HepG2 (cell line): ENCODE measurements around the gene MBD3. TPM values are rescaled to one million over a fixed set of nuclear protein-coding genes. Genes with fewer than 3 reads are reported as not detected.

Experiments used
- ATAC-seq: fragments of 200-7000 bp; cut with Tn5 transposase; 3 replicates; pipeline ENCODE4 v1.9.1; 2020; ENCODE audit warnings: mild to moderate bottlenecking, moderate library complexity
- BruUV-seq: library from RNA; stranded (reverse); fragments of 400-500 nt; replicated peaks from 2 replicates; lab custom pipeline; 2021; lab: Mats Ljungman, UMichigan
- CTCF ChIA-PET: fragments of 300-600 bp; formaldehyde crosslinking; extraction: SDS; loops from one replicate; lab custom pipeline; 2021; ENCODE audit warnings: low total read pairs, inconsistent platforms, low intra/inter-chr PET ratio; lab: Yijun Ruan, JAX
- POLR2A ChIA-PET: fragments of 350-600 bp; sonication (Branson Sonifier 250); formaldehyde crosslinking; loops from one replicate; lab custom pipeline; 2020; ENCODE audit warnings: antibody characterized with exemption, inconsistent platforms; lab: Yijun Ruan, JAX
- DNase-seq: peaks from one replicate; pipeline ENCODE4 v3.0.0-alpha.2; 2015; ENCODE audit warnings: low spot score
- FAIRE-seq: peaks from 3 replicates; lab custom pipeline; 2011; peaks lifted over from hg19 to GRCh38; lab: Jason Lieb, UNC
- H2AFZ ChIP-seq: one replicate; pipeline ENCODE4 v1.6.1; 2011; ENCODE audit warnings: low read length, inconsistent platforms
- H3K27ac ChIP-seq: fragments of 300-600 bp; 3 replicates; pipeline ENCODE4 v1.8.0; 2011; ENCODE audit warnings: mixed run types, mild to moderate bottlenecking, mixed read lengths, low read length, inconsistent platforms; ENCODE audit not compliant: insufficient read depth; ENCODE audit errors: extremely low read length
- H3K27me3 ChIP-seq, 2 experiments: fragments of 200-600 bp in 1 of 2; 2 replicates in 1 of 2; 3 replicates in 1 of 2; pipeline versions ENCODE4 v1.6.0 to v1.8.0; 2011; ENCODE audit warnings: low read length in 2 of 2, mild to moderate bottlenecking in 2 of 2, moderate library complexity in 2 of 2, inconsistent platforms in 1 of 2; ENCODE audit not compliant: insufficient read depth in 2 of 2, control insufficient read depth in 1 of 2
- H3K36me3 ChIP-seq, 2 experiments: fragments of 200-600 bp in 1 of 2; replicated peaks in 1 of 2; 2 replicates in 1 of 2; 3 replicates in 1 of 2; pipeline versions ENCODE4 v1.5.1 to v1.8.0; 2011; ENCODE audit warnings: low read length in 2 of 2, inconsistent platforms in 1 of 2; ENCODE audit not compliant: insufficient read depth in 2 of 2, control insufficient read depth in 1 of 2
- H3K4me1 ChIP-seq: 2 replicates; pipeline ENCODE4 v1.5.1; 2012; ENCODE audit warnings: low read length, inconsistent platforms; ENCODE audit not compliant: insufficient read depth
- H3K4me2 ChIP-seq: 2 replicates; pipeline ENCODE4 v1.6.0; 2011; ENCODE audit warnings: low read depth, low read length, inconsistent platforms
- H3K4me3 ChIP-seq, 3 experiments: fragments of 200-600 bp in 1 of 3; sonication (generic), shearing (Covaris generic) in 1 of 3; replicated peaks in 1 of 3; 2 replicates each; pipeline ENCODE4 v1.5.1; 2011 to 2016; ENCODE audit warnings: low read length in 3 of 3, inconsistent platforms in 2 of 3, low read depth in 2 of 3, mild to moderate bottlenecking in 2 of 3, control low read depth in 1 of 3, mixed read lengths in 1 of 3; ENCODE audit not compliant: insufficient read depth in 1 of 3
- H3K79me2 ChIP-seq: one replicate; pipeline ENCODE4 v1.6.1; 2011; ENCODE audit warnings: low read length, inconsistent platforms; ENCODE audit not compliant: insufficient read depth
- H3K9ac ChIP-seq: 2 replicates; pipeline ENCODE4 v1.6.0; 2011; ENCODE audit warnings: mild to moderate bottlenecking, low read depth, low read length, inconsistent platforms; ENCODE audit not compliant: insufficient read depth
- H3K9me3 ChIP-seq: 2 replicates; pipeline ENCODE4 v1.5.1; 2012; ENCODE audit warnings: mild to moderate bottlenecking, low read length
- H4K20me1 ChIP-seq: 2 replicates; pipeline ENCODE4 v1.6.0; 2011; ENCODE audit warnings: inconsistent platforms, mild to moderate bottlenecking, low read length, moderate library complexity; ENCODE audit not compliant: insufficient read depth
- AKAP8 ChIP-seq: sonication (generic); formaldehyde crosslinking; IDR thresholded peaks from 2 replicates; pipeline ENCODE4 v1.5.1; 2020; ENCODE audit warnings: mild to moderate bottlenecking, missing genetic modification reagents
- ARHGAP35 ChIP-seq: sonication (generic); formaldehyde crosslinking; IDR thresholded peaks from 2 replicates; pipeline ENCODE4 v1.9.0; 2022; ENCODE audit warnings: mild to moderate bottlenecking, inconsistent platforms, moderate library complexity, missing genetic modification reagents, borderline replicate concordance
- ATF5 ChIP-seq: sonication (generic); formaldehyde crosslinking; IDR thresholded peaks from 2 replicates; pipeline ENCODE4 v1.4.0; 2020; ENCODE audit warnings: mild to moderate bottlenecking, low read depth, missing genetic modification reagents
- CBX5 ChIP-seq: sonication (generic); formaldehyde crosslinking; IDR thresholded peaks from 2 replicates; pipeline ENCODE4 v1.4.0; 2020; ENCODE audit warnings: missing genetic modification reagents, borderline replicate concordance
- EED ChIP-seq: sonication (generic); formaldehyde crosslinking; IDR thresholded peaks from 2 replicates; pipeline ENCODE4 v1.5.0; 2020; ENCODE audit warnings: mild to moderate bottlenecking, missing genetic modification reagents
- HOXA3 ChIP-seq: sonication (generic); formaldehyde crosslinking; IDR thresholded peaks from 2 replicates; pipeline ENCODE4 v1.5.0; 2020; ENCODE audit warnings: missing genetic modification reagents
- MTF2 ChIP-seq: sonication (generic); formaldehyde crosslinking; IDR thresholded peaks from 2 replicates; pipeline ENCODE4 v1.5.0; 2020; ENCODE audit warnings: missing genetic modification reagents, borderline replicate concordance
- NCOR1 ChIP-seq: fragments of 200-600 bp; sonication (generic); IDR thresholded peaks from 2 replicates; pipeline ENCODE4 v1.7.0; 2017; ENCODE audit warnings: antibody characterized with exemption, low read length, borderline replicate concordance
- RNF219 ChIP-seq: sonication (generic); formaldehyde crosslinking; IDR thresholded peaks from 2 replicates; pipeline ENCODE4 v1.5.0; 2020; ENCODE audit warnings: mild to moderate bottlenecking, missing genetic modification reagents
- SIX4 ChIP-seq: sonication (generic); formaldehyde crosslinking; IDR thresholded peaks from 2 replicates; pipeline ENCODE4 v1.4.0; 2020; ENCODE audit warnings: missing genetic modification reagents
- SP2 ChIP-seq: sonication (generic); formaldehyde crosslinking; IDR thresholded peaks from 2 replicates; pipeline ENCODE4 v1.5.1; 2020; ENCODE audit warnings: mild to moderate bottlenecking, missing genetic modification reagents
- ZBTB7B ChIP-seq: sonication (generic); formaldehyde crosslinking; IDR thresholded peaks from 2 replicates; pipeline ENCODE4 v1.4.0; 2020; ENCODE audit warnings: missing genetic modification reagents
- ZNF605 ChIP-seq: sonication (generic); formaldehyde crosslinking; IDR thresholded peaks from 2 replicates; pipeline ENCODE4 v1.8.0; 2022; ENCODE audit warnings: mild to moderate bottlenecking, missing genetic modification reagents
- ZNF616 ChIP-seq: sonication (generic); formaldehyde crosslinking; IDR thresholded peaks from 2 replicates; pipeline ENCODE4 v1.5.0; 2020; ENCODE audit warnings: low read depth, mild to moderate bottlenecking, missing genetic modification reagents
- ZNF749 ChIP-seq: sonication (generic); formaldehyde crosslinking; IDR thresholded peaks from 2 replicates; pipeline ENCODE4 v1.8.0; 2022; ENCODE audit warnings: mild to moderate bottlenecking, missing genetic modification reagents, moderate library complexity, borderline replicate concordance
- WGBS: methylation state at CpG from one replicate; pipeline ENCODE4 v1.1.6; 2017; ENCODE audit warnings: low lambda C conversion rate; 5-methylcytosine and 5-hydroxymethylcytosine counted together
- in situ Hi-C: cut with HindIII; loops from 2 replicates; pipeline ENCODE4 v1.10.0; 2017; ENCODE audit warnings: low pct_unique_long_range_greater_than_20kb; ENCODE audit not compliant: extremely low pct_ligation_motif_present
- intact Hi-C: fragments of 100-400 bp; cut with micrococcal nuclease; formaldehyde crosslinking; loops from one replicate; pipeline ENCODE4 v1.10.0; 2022; ENCODE audit not compliant: unreplicated experiment
- polyA plus RNA-seq, 8 experiments: library from polyadenylated mRNA; depleted of rRNA in 3 of 8; stranded (reverse) in 7 of 8; unstranded in 1 of 8; fragments of >200 nt; fragmentation: Illumina TruSeq in 4 of 8; extraction: Trizol in 4 of 8; gene quantifications; 2 replicates each; pipeline versions ENCODE4 v1.2.1 to v1.2.3, GENCODE V29; 2011 to 2016; ENCODE audit warnings: low read depth in 4 of 8, missing spikeins in 1 of 8, mixed read lengths in 1 of 8; ENCODE audit not compliant: insufficient read depth in 1 of 8
- total RNA-seq, 5 experiments: library from RNA; depleted of rRNA; stranded (reverse); fragments of >200 nt; fragmentation: Illumina TruSeq; extraction: Trizol; gene quantifications; 2 replicates each; pipeline ENCODE4 v1.2.3, GENCODE V29; 2016; ENCODE audit warnings: low read depth in 1 of 5
- TF ChIP-seq, protein P1 (sequence below): sonication (generic); formaldehyde crosslinking; IDR thresholded peaks from 2 replicates; pipeline ENCODE4 v1.5.0; 2020; ENCODE audit warnings: missing genetic modification reagents
- TF ChIP-seq, protein P2 (sequence below): sonication (generic); formaldehyde crosslinking; IDR thresholded peaks from 2 replicates; pipeline ENCODE4 v1.5.0; 2020; ENCODE audit warnings: mild to moderate bottlenecking, missing genetic modification reagents

The MBD3 gene
- total and polyA plus RNA-seq, 2 of the 13 experiments (the other 11 are each of a cell fraction or from before 2014, with no cell fraction given) = 21.2 to 76.9 TPM

- TF ChIP-seq ZNF605 (CRISPR knock-in tag) = no peak
- TF ChIP-seq, all 625 proteins: peak for 0
Measured at GRCh38 chr19:1549332-1549945, 43.2 kb downstream of the MBD3 start (continued).

- intact Hi-C loops = loop anchor here (10.0 kb wide), 2 partner anchors 54 to 224 kb away; partner anchors contain the start of gene MBD3
- POLR2A ChIA-PET = no interaction called here
- DNase-seq (no peak), FAIRE-seq (no peak), ATAC-seq (no peak)
- Histone ChIP-seq H3K36me3 (no peaks in the 10 kb centered on the region), H2AFZ (no peak overlapping the region), H3K9ac (no peak overlapping the region), H3K4me3 (no peak overlapping the region), H3K79me2 (no peaks in the 10 kb centered on the region), H3K9me3 (no peaks in the 10 kb centered on the region), H3K27me3 (no peaks in the 10 kb centered on the region), H3K27ac (no peak overlapping the region), H3K4me2 (no peak overlapping the region), H4K20me1 (no peaks in the 10 kb centered on the region), H3K4me1 (peaks cover 8% of the 10 kb centered on the region)
- in situ Hi-C loops = no loop called here
- no TSS peak for BruUV-seq
- WGBS = 75% methylated on average over 17 of the region's 17 CpGs
- CTCF ChIA-PET = no interaction called here
- TF ChIP-seq ARHGAP35 (no peak), SIX4 (no peak), ZBTB7B (no peak), MTF2 (CRISPR knock-in tag) (no peak), HOXA3 (CRISPR knock-in tag) (no peak), ATF5 (no peak), SP2 (CRISPR knock-in tag) (no peak), RNF219 (no peak), EED (CRISPR knock-in tag) (no peak), ZNF616 (CRISPR knock-in tag) (no peak), NCOR1 (no peak), AKAP8 (CRISPR knock-in tag) (no peak), ZNF749 (no peak), CBX5 (CRISPR knock-in tag) (no peak)
- TF ChIP-seq, protein P1, sequence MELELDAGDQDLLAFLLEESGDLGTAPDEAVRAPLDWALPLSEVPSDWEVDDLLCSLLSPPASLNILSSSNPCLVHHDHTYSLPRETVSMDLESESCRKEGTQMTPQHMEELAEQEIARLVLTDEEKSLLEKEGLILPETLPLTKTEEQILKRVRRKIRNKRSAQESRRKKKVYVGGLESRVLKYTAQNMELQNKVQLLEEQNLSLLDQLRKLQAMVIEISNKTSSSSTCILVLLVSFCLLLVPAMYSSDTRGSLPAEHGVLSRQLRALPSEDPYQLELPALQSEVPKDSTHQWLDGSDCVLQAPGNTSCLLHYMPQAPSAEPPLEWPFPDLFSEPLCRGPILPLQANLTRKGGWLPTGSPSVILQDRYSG (CRISPR knock-in tag) = no peak
- TF ChIP-seq, protein P2, sequence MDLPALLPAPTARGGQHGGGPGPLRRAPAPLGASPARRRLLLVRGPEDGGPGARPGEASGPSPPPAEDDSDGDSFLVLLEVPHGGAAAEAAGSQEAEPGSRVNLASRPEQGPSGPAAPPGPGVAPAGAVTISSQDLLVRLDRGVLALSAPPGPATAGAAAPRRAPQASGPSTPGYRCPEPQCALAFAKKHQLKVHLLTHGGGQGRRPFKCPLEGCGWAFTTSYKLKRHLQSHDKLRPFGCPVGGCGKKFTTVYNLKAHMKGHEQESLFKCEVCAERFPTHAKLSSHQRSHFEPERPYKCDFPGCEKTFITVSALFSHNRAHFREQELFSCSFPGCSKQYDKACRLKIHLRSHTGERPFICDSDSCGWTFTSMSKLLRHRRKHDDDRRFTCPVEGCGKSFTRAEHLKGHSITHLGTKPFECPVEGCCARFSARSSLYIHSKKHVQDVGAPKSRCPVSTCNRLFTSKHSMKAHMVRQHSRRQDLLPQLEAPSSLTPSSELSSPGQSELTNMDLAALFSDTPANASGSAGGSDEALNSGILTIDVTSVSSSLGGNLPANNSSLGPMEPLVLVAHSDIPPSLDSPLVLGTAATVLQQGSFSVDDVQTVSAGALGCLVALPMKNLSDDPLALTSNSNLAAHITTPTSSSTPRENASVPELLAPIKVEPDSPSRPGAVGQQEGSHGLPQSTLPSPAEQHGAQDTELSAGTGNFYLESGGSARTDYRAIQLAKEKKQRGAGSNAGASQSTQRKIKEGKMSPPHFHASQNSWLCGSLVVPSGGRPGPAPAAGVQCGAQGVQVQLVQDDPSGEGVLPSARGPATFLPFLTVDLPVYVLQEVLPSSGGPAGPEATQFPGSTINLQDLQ (CRISPR knock-in tag) = no peak
Measured at GRCh38 chr19:1540365-1540925, 52.2 kb downstream of the MBD3 start.
